B cell (primary cell): ENCODE measurements around the gene EXT2. TPM values are rescaled to one million over a fixed set of nuclear protein-coding genes. Genes with fewer than 3 reads are reported as not detected.

ENCODE experiments used
- ATAC-seq: fragments of 200-7000 bp; cut with Tn5 transposase; one replicate; pipeline ENCODE4 v1.10.0; 2021; ENCODE audit warnings: low read depth, mild to moderate bottlenecking, moderate number of reproducible peaks, moderate library complexity
- CTCF ChIA-PET: fragments of 350-600 bp; sonication (Branson Sonifier 250); formaldehyde crosslinking; loops from one replicate; lab custom pipeline; 2021; ENCODE audit warnings: antibody characterized with exemption, inconsistent platforms; lab: Charles Lee
- POLR2A ChIA-PET: fragments of 350-600 bp; sonication (Branson Sonifier 250); formaldehyde crosslinking; loops from one replicate; lab custom pipeline; 2021; ENCODE audit warnings: antibody characterized with exemption; lab: Charles Lee
- DNase-seq: peaks from one replicate; pipeline ENCODE4 v3.0.0; 2013
- H2AFZ ChIP-seq: 2 replicates; pipeline ENCODE4 v1.6.1; 2012; ENCODE audit warnings: mild to moderate bottlenecking, low read depth, low read length; ENCODE audit not compliant: insufficient read depth, poor library complexity, severe bottlenecking
- H3K27ac ChIP-seq, 2 donors: 1 replicate in 1 of 2; 2 replicates in 1 of 2; pipeline ENCODE4 v1.5.1; 2012 to 2013; ENCODE audit warnings: low read length in 2 of 2, mild to moderate bottlenecking in 2 of 2, moderate library complexity in 1 of 2
- H3K27me3 ChIP-seq, 4 experiments: fragments of 200-600 bp in 1 of 4; sonication (generic) in 1 of 4; replicated peaks in 1 of 4; 1 replicate in 2 of 4; 2 replicates in 2 of 4; pipeline versions ENCODE4 v1.6.1 to v1.7.0; 2013 to 2016; ENCODE audit warnings: low read length in 3 of 4, mild to moderate bottlenecking in 2 of 4, mixed read lengths in 1 of 4, moderate library complexity in 1 of 4; ENCODE audit not compliant: insufficient read depth in 4 of 4, control insufficient read depth in 3 of 4; ENCODE audit errors: control extremely low read depth in 1 of 4
- H3K36me3 ChIP-seq, 2 experiments: replicated peaks in 1 of 2; 1 replicate in 1 of 2; 2 replicates in 1 of 2; pipeline versions ENCODE4 v1.6.1 to v1.7.1; 2013; ENCODE audit warnings: low read length in 1 of 2; ENCODE audit not compliant: insufficient read depth in 2 of 2, control insufficient read depth in 1 of 2; ENCODE audit errors: control extremely low read depth in 1 of 2, extremely low read depth in 1 of 2
- H3K4me1 ChIP-seq, 2 donors: fragments of 200-600 bp in 1 of 2; sonication (generic) in 1 of 2; 1 replicate in 1 of 2; 2 replicates in 1 of 2; pipeline versions ENCODE4 v1.5.1 to v1.6.1; 2013 to 2017; ENCODE audit warnings: low read length in 2 of 2; ENCODE audit not compliant: control insufficient read depth in 2 of 2, insufficient read depth in 2 of 2
- H3K4me2 ChIP-seq: replicated peaks from 2 replicates; pipeline ENCODE3; 2012; ENCODE audit warnings: mild to moderate bottlenecking, low read depth, low read length; ENCODE audit not compliant: poor library complexity, severe bottlenecking
- H3K4me3 ChIP-seq, 5 experiments: fragments of 200-600 bp in 1 of 5; sonication (generic) in 1 of 5; 1 replicate in 3 of 5; 2 replicates in 2 of 5; pipeline versions ENCODE4 v1.5.1 to v1.7.0; 2011 to 2016; ENCODE audit warnings: low read length in 4 of 5, mild to moderate bottlenecking in 4 of 5, low read depth in 2 of 5, control low read depth in 1 of 5, moderate library complexity in 1 of 5; ENCODE audit not compliant: insufficient read depth in 1 of 5; ENCODE audit errors: control extremely low read depth in 1 of 5, extremely low read depth in 1 of 5
- H3K79me2 ChIP-seq: fragments of 200-600 bp; sonication (generic); one replicate; pipeline ENCODE4 v1.6.0; 2016; ENCODE audit warnings: low read length; ENCODE audit not compliant: control insufficient read depth, insufficient read depth
- H3K9ac ChIP-seq: fragments of 200-600 bp; sonication (generic); 2 replicates; pipeline ENCODE4 v1.6.1; 2017; ENCODE audit warnings: mild to moderate bottlenecking, low read length, moderate library complexity
- H3K9me3 ChIP-seq, 3 donors: one replicate each; pipeline versions ENCODE4 v1.6.1 to v1.7.1; 2013; ENCODE audit warnings: low read length in 2 of 3; ENCODE audit not compliant: control insufficient read depth in 2 of 3, insufficient read depth in 1 of 3; ENCODE audit errors: control extremely low read depth in 1 of 3
- H4K20me1 ChIP-seq: 2 replicates; pipeline ENCODE4 v1.6.0; 2012; ENCODE audit warnings: mild to moderate bottlenecking, low read length; ENCODE audit not compliant: insufficient read depth, control insufficient read depth, poor library complexity, severe bottlenecking
- H3K27ac Mint-ChIP-seq: one replicate; pipeline ENCODE4 v1.8.0; 2021; ENCODE audit warnings: mixed read lengths
- H3K27me3 Mint-ChIP-seq: one replicate; pipeline ENCODE4 v1.8.0; 2021; ENCODE audit warnings: mixed read lengths
- H3K4me1 Mint-ChIP-seq: one replicate; pipeline ENCODE4 v1.8.0; 2021; ENCODE audit warnings: mixed read lengths
- H3K4me3 Mint-ChIP-seq: one replicate; pipeline ENCODE4 v1.8.0; 2021; ENCODE audit warnings: mixed read lengths
- H3K9me3 Mint-ChIP-seq: one replicate; pipeline ENCODE4 v1.8.0; 2022; ENCODE audit warnings: mixed read lengths; ENCODE audit not compliant: insufficient read depth
- CTCF ChIP-seq: fragments of 200-600 bp; IDR thresholded peaks from one replicate; pipeline ENCODE4 v1.8.0; 2022; ENCODE audit warnings: antibody characterized with exemption, mild to moderate bottlenecking
- EZH2 ChIP-seq: IDR thresholded peaks from 2 replicates; pipeline ENCODE4 v1.6.1; 2012; ENCODE audit warnings: borderline replicate concordance, low read depth, mild to moderate bottlenecking, moderate library complexity, low read length; ENCODE audit not compliant: insufficient read depth, poor library complexity, severe bottlenecking
- WGBS: methylation state at CpG from one replicate; pipeline ENCODE4 v1.1.5; 2013; ENCODE audit warnings: missing lambda C conversion rate; ENCODE audit not compliant: insufficient coverage; 5-methylcytosine and 5-hydroxymethylcytosine counted together
- intact Hi-C: fragments of 100-400 bp; cut with micrococcal nuclease; formaldehyde crosslinking; loops from one replicate; pipeline ENCODE4 v1.10.0; 2022
- polyA plus RNA-seq: library from polyadenylated mRNA; depleted of rRNA; stranded (reverse); fragments of >200 nt; gene quantifications from 2 replicates; pipeline ENCODE4 v1.2.3, GENCODE V29; 2012
- total RNA-seq, 2 donors: library from RNA; stranded (reverse); fragments of 120-200 nt in 1 of 2; gene quantifications; 1 replicate in 1 of 2; 2 replicates in 1 of 2; pipeline versions ENCODE4 v1.2.3 to v1.2.4, GENCODE V29; 2013 to 2022

Gene EXT2
- total and polyA plus RNA-seq, 2 donors (not counting 1 experiment from before 2014, with no cell fraction given), result 11.0 to 27.8 TPM

- Histone ChIP-seq H3K27me3 (no peaks in the 10 kb centered on the region), H3K9me3 (no peaks in the 10 kb centered on the region), H3K27ac (no peak overlapping the region), H2AFZ (no peak overlapping the region), H4K20me1 (no peaks in the 10 kb centered on the region), H3K79me2 (no peaks in the 10 kb centered on the region), H3K36me3 (no peaks in the 10 kb centered on the region), H3K4me1 (no peaks in the 10 kb centered on the region), H3K4me3 (no peak overlapping the region), H3K4me2 (no peak overlapping the region), H3K9ac (no peak overlapping the region)
- H3K27me3 Mint-ChIP-seq, result peaks cover 27% of the 10 kb centered on the region
- ChIA-PET POLR2A (no interaction called here), CTCF (interaction anchor here (0.6 to 4.4 kb wide), 17 partner anchors 9 to 683 kb away, joined by 3 to 34 read pairs (median 5); no protein-coding TSS in a partner anchor)
- no peaks in the 10 kb centered on the region for H3K9me3 Mint-ChIP-seq
- H3K4me1 Mint-ChIP-seq, result no peaks in the 10 kb centered on the region
- TF ChIP-seq EZH2 (no peak), CTCF (peak; percentile 96)
- no peak overlapping the region for H3K4me3 Mint-ChIP-seq
- ATAC-seq (peak; percentile 74), DNase-seq (peak; percentile 77)
- intact Hi-C loops, result loop anchor here (5.0 to 10.0 kb wide), 4 partner anchors 236 to 818 kb away; partner anchors contain the start of gene TSPAN18
- 55% methylated on average over 10 of the region's 10 CpGs for WGBS
- no peak overlapping the region for H3K27ac Mint-ChIP-seq
Measured at GRCh38 chr11:44286268-44286880, 190.9 kb downstream of the EXT2 start.

- intact Hi-C loops, result loop anchor here (5.0 to 10.0 kb wide), 4 partner anchors 235 to 818 kb away; partner anchors contain the start of gene TSPAN18
- ATAC-seq (no peak), DNase-seq (no peak)
- Mint-ChIP-seq H3K27ac (no peak overlapping the region), H3K9me3 (no peaks in the 10 kb centered on the region), H3K4me3 (no peak overlapping the region), H3K27me3 (peaks cover 28% of the 10 kb centered on the region), H3K4me1 (no peaks in the 10 kb centered on the region)
- no peaks in the 10 kb centered on the region for H3K36me3 ChIP-seq
- POLR2A ChIA-PET, result no interaction called here
- H2AFZ ChIP-seq, result no peak overlapping the region
- H3K9ac ChIP-seq, result no peak overlapping the region
- no peak overlapping the region for H3K4me3 ChIP-seq
- no peaks in the 10 kb centered on the region for H3K9me3 ChIP-seq
- CTCF ChIA-PET, result interaction anchor here (0.6 to 4.4 kb wide), 13 partner anchors 8 to 624 kb away, joined by 3 to 34 read pairs (median 8); no protein-coding TSS in a partner anchor
- TF ChIP-seq EZH2 (no peak), CTCF (no peak)
- H3K27me3 ChIP-seq, result no peaks in the 10 kb centered on the region
- no peak overlapping the region for H3K27ac ChIP-seq
- WGBS, result 93% methylated on average over 5 of the region's 11 CpGs
- H3K4me1 ChIP-seq, result no peaks in the 10 kb centered on the region
- no peak overlapping the region for H3K4me2 ChIP-seq
- no peaks in the 10 kb centered on the region for H4K20me1 ChIP-seq
- no peaks in the 10 kb centered on the region for H3K79me2 ChIP-seq
Measured at GRCh38 chr11:44286911-44287310, 191.4 kb downstream of the EXT2 start.
